Mesenteric fat pad (tissue), 1 donor: ENCODE data around the gene TP53TG3C. TPM values are rescaled to one million over a fixed set of nuclear protein-coding genes. Genes with fewer than 3 reads are reported as not detected.
"Not testable (repeated sequence)": the region's sequence is repeated elsewhere in the genome, so short reads cannot be mapped to it uniquely, and the experiment has no call there.

ENCODE experiments used
- DNase-seq: peaks from one replicate; pipeline ENCODE4 v3.0.0-alpha.2; 2020; ENCODE audit warnings: low spot score
- long read RNA-seq: library from polyadenylated mRNA; unstranded; transcript quantifications from one replicate; pipeline ENCODE4 v2.0.0, GENCODE V29; 2020
- total RNA-seq: library from RNA; stranded (reverse); fragmentation: NEBNext Ultra II Directional; extraction: Animal tissue kit (Norgen Biotek cat#: 25700); gene quantifications from one replicate; pipeline ENCODE4 v1.2.1, GENCODE V29; 2021
- donor health status: DM: yes; HTN: yes; CAD: no.

TP53TG3C gene
- total RNA-seq: not detected
- long read RNA-seq: 0 reads

DNA sequence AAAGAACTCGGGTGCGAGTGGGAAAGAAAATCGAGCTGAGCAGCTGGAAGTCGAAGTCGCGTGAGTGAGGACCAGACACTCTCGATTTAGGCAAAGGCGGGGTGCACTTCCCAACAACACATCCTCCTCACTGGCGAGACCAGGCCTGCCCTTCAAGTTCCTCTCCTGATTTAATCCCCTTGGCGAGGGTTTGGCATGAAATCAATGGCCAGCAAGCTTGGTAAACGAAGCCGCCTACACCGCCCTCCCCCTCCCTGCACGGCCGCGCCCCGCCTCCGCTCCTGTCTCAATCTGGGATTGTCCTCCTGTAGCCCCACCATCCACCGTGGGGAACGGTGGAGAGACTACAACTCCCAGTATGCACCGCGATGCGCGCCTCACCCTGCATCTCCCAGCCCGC lies at the start of gene TP53TG3C:
Gene TP53TG3C, plus strand, starts transcription at position 301 of the 400 bp plus-strand sequence. Its CDS starts 68 bp downstream, at position 369.
- not testable (repeated sequence) for DNase-seq

Other genes starting within 250 kb of the TP53TG3C start
- gene TP53TG3E, start 110.1 kb downstream of the TP53TG3C start, total RNA-seq: not detected
- gene TP53TG3B, start 166.6 kb downstream of the TP53TG3C start, total RNA-seq: not detected